ENCODE data around the gene BASP1. TPM values are rescaled to one million over a fixed set of nuclear protein-coding genes. Genes with fewer than 3 reads are reported as not detected.
"Not testable (repeated sequence)": the region's sequence is repeated elsewhere in the genome, so short reads cannot be mapped to it uniquely, and the experiment has no call there.

BASP1 gene
- total RNA-seq, 1 donor from 2014 or later: 359 TPM

DNA sequence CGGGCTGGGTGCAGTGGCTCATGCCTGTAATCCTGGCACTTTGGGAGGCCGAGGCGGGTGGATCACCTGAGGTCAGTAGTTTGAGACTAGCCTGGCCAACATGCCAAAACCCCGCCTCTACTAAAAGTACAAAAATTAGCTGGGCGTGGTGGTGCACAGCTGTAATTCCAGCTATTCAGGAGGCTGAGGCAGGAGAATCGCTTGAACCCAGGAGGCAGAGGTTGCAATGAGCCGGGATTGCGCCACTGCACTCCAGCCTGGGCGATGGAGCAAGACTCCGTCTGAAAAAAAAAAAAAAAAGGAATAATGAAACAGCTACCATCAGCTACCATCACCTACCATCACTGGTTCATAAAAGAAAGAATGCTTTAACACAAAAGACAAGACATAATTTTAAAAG is 25.9 kb upstream of the BASP1 start:
- DNase-seq: not testable (repeated sequence)

DNA sequence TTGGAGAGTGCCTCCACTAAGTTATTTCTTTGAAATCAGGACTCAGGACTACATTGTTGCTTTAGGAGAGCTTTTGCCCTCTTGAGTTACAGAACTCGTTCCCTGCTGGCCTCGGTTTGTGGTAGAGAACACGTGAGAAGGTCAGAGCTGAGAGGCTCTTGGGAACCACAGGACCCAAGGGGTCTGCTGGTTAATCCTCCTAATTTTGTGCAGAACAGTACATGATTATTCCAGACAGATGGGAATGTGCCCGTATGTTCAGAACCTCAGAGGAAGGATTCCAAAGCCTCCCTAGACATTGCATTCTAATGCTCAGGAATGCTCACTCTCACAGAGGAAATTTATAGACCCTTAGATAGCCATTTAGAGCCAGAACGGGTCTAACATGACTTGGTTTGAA is 25.2 kb upstream of the BASP1 start:
- no peak for DNase-seq

GRCh38 chr5:17196024-17196423 is 21.4 kb upstream of the BASP1 start:
- no peak for DNase-seq

DNA sequence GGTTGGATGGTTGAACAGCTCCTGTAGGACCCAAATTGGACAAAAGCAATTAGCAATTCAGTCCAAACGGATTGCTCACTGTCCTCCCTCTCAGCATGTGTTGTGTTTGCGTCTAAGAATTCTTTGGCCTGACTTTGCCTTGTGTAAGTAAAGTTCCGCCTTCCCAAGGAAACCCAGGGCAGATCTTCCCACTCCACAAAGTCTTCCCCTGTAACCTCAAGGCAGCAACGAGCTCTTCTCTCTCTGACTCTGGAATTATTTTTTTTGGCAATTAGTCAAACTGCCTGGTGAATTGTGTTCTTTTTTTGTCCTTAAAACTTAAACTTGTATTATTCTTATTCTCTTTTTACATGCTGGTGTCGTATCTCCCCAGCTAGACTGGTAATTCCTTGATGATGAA is 20.7 kb upstream of the BASP1 start:
- DNase-seq: no peak

GRCh38 chr5:17203329-17204132 is 13.9 kb upstream of the BASP1 start:
- peak; percentile 28 for DNase-seq

GRCh38 chr5:17204133-17204489 is 13.3 kb upstream of the BASP1 start:
- DNase-seq: no peak

- no peak for DNase-seq
Observed at GRCh38 chr5:17206021-17206420, 11.4 kb upstream of the BASP1 start.

- DNase-seq: no peak
Observed at GRCh38 chr5:17212191-17212590, 5.2 kb upstream of the BASP1 start.

DNA sequence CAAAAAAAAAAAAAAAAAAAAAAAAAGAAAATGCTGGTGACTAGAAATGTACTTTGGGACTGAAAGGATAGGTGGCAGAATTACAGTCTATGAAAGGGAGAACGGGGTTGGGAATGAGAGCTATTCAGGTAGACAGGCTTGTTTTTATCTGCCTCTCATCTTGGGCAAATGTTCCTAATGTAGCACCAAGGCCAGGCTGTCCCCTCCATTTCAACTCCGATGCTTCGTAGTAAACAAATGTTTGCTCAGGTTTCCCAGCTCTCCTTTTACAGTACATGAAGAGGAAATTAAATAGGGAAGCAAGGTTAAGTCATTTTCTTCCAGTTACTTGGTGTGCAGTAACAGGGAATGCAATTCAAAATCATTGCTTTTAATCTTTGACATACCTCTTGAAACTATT is 4.4 kb upstream of the BASP1 start:
- no peak for DNase-seq

GRCh38 chr5:17213938-17214337 is 3.5 kb upstream of the BASP1 start:
- no peak for DNase-seq

- DNase-seq: no peak
Observed at GRCh38 chr5:17214893-17215292, 2.5 kb upstream of the BASP1 start.

DNA sequence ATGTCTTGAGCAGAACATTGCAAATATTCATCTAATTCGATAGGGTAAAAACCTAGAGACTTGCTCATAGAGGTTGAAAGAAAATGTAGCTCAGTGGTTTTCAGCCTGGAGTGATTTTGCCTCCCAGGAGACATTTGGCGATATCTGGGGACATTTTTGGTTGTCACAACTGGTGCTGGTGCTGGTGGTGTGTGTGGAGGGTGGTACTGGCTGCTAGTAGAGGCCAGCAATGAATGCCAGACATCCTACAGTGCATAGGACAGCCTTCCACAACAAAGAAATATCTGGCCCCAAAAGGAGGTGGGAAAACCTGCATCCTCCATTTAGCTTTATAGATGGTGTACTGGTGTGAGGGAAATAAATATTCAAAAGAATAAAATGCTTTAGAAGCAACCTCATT is 2.1 kb upstream of the BASP1 start:
- no peak for DNase-seq

DNA sequence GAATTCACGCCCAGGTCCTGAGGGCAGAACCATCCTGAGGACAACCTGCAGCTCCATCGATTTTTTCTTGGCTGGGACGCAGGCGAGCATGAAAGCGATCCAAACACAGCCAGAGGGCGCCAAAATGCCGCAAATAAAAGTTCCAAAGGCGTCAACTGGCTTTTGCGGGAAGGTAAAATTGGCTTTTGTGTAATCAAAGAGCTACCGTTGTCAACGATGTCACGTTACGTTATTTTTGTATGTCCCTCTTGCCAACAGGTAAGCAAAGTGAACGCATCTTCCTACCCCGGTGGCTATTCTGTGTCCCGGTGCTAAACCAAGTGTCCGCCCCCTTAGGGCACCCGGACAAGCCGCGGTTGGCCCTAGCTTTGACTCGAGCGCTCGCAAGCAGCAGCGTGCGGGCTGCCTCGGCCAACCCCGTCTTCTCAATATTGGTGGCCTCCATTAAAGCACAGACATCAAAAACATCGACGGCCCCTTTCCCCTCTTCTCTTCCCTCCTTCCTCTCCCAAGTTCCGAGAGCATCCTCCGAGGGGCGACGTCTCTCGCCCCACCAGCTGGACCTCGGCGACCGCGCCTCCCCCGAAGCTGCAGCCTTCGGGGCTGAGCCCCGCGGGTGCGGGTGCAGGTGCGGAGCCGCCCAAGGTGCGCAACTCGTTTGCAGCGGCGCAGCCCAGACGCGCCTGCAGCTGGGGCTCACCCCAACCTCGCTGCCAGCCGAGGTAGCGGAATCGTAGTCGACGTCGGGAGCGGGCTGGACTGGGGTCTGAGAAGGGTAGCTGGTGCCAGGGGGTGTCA is 1.1 kb upstream of the BASP1 start:
- peak; percentile 62 for DNase-seq

DNA sequence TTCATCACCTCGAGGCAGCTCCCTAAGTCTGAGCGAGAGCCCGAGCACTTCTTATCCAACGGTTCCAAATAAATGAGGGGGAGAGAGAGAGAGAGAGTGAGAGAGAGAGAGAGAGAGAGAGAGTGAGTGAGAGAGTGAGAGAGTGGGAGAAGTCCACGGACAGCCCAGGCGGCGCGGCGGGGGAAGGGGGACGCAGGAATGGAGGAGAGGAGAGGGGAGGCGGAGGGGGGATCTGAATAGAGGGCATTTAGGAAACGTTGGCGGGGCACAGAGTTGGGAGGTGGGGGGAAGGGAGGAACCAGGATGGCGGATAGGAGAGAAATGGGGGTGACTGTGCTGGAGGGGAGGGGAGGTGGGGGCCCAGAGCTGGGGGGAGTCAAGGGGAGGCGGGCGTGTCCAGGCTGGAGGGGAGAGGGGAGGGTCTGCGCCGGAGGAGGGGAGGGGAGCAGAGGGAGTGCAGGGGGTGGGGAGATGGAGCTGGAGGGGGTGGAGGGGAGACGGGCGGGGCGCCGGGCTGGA is 398 bp upstream of the BASP1 start:
- DNase-seq: peak; percentile 65

GRCh38 chr5:17218353-17219005 is 1.0 kb downstream of the BASP1 start:
- no peak for DNase-seq

DNA sequence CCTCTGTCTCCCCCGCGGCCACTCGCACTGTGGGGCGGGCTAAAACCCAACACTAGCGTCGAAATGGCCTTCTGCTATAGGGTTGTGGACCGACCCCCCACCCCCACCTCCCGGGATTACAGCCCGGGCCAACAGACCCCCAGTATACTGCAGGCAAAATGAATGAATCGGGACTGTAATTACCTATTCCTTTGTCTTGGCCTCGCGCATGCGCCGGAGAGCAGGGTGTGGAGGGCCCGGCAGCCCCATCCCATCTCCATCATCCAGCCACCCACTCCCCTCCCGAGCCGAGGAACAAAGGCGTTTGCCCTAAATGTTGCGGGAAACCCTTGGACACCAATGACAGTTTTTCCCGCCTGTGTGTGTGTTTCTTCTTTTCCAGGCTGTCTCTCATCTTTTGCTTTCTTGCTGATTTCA is 1.6 kb downstream of the BASP1 start:
- peak; percentile 35 for DNase-seq

GRCh38 chr5:17219469-17219868 is 2.0 kb downstream of the BASP1 start:
- no peak for DNase-seq

- DNase-seq: no peak
Observed at GRCh38 chr5:17219992-17220391, 2.6 kb downstream of the BASP1 start.

DNA sequence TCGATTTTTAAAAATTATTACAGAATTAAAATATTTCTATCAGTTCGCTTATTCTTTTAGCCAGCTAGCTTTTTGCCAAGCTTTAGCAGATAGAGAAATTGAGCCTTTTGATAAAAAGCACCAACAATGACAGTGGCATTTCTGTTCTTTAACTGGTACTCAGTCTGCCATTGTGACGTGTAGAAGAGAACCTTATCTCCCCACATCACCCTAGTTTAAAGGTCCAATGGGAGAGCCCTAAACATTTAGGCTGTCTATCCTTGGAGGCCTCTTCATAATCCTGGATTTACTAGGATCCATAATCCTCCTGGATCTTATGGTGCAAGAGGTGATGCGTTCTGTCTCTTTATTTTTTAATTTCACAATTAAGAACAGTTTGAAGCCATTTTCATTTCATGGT is 3.0 kb downstream of the BASP1 start:
- DNase-seq: no peak

GRCh38 chr5:17221843-17222636 is 4.6 kb downstream of the BASP1 start:
- DNase-seq: no peak

- no peak for DNase-seq
Observed at GRCh38 chr5:17222664-17223063, 5.2 kb downstream of the BASP1 start.
